ENCODE data around the gene CSNK2A3. TPM values are rescaled to one million over a fixed set of nuclear protein-coding genes. Genes with fewer than 3 reads are reported as not detected.

The CSNK2A3 gene
- total RNA-seq, 1 donor from 2014 or later = 1.1 TPM

- no peak overlapping the region for H3K27ac Mint-ChIP-seq
- peaks cover 2% of the 10 kb centered on the region for H3K36me3 Mint-ChIP-seq (ENCODE audit: low read depth)
- H3K9me3 Mint-ChIP-seq = peaks cover 7% of the 10 kb centered on the region
- intact Hi-C loops (cut with micrococcal nuclease) = no loop called here
- no peak for DNase-seq
- no peak overlapping the region for H3K4me3 Mint-ChIP-seq
- H3K4me1 Mint-ChIP-seq = peaks cover 5% of the 10 kb centered on the region
- no peaks in the 10 kb centered on the region for H3K27me3 Mint-ChIP-seq
Measured at GRCh38 chr11:11313426-11313825, 39.6 kb downstream of the CSNK2A3 start.

GRCh38 chr11:11312738-11313137 lies 40.3 kb downstream of the CSNK2A3 start:
- peaks cover 7% of the 10 kb centered on the region for H3K4me1 Mint-ChIP-seq
- no peak for DNase-seq
- no peak overlapping the region for H3K4me3 Mint-ChIP-seq
- H3K9me3 Mint-ChIP-seq = peaks cover 7% of the 10 kb centered on the region
- peaks cover 2% of the 10 kb centered on the region for H3K36me3 Mint-ChIP-seq (ENCODE audit: low read depth)
- no peak overlapping the region for H3K27ac Mint-ChIP-seq
- H3K27me3 Mint-ChIP-seq = no peaks in the 10 kb centered on the region
- intact Hi-C loops (cut with micrococcal nuclease) = no loop called here

GRCh38 chr11:11311169-11311568 lies 41.9 kb downstream of the CSNK2A3 start:
- intact Hi-C loops (cut with micrococcal nuclease) = no loop called here
- Mint-ChIP-seq H3K4me1 (peaks cover 7% of the 10 kb centered on the region), H3K27ac (no peak overlapping the region), H3K4me3 (no peak overlapping the region), H3K27me3 (no peaks in the 10 kb centered on the region), H3K36me3 (ENCODE audit: low read depth) (peaks cover 2% of the 10 kb centered on the region), H3K9me3 (peaks cover 7% of the 10 kb centered on the region)
- no peak for DNase-seq

- Mint-ChIP-seq H3K4me1 (peaks cover 7% of the 10 kb centered on the region), H3K9me3 (peaks cover 7% of the 10 kb centered on the region), H3K27me3 (no peaks in the 10 kb centered on the region)
Measured at GRCh38 chr11:11309906-11310305, 43.1 kb downstream of the CSNK2A3 start.

GRCh38 chr11:11308249-11308648 lies 44.8 kb downstream of the CSNK2A3 start:
- intact Hi-C loops (cut with micrococcal nuclease) = no loop called here
- Mint-ChIP-seq H3K4me3 (no peak overlapping the region), H3K9me3 (peaks cover 7% of the 10 kb centered on the region), H3K27me3 (no peaks in the 10 kb centered on the region), H3K4me1 (peaks cover 7% of the 10 kb centered on the region), H3K27ac (no peak overlapping the region), H3K36me3 (ENCODE audit: low read depth) (peaks cover 2% of the 10 kb centered on the region)
- DNase-seq = no peak

More at GRCh38 chr11:11309906-11310305, 43.1 kb downstream of the CSNK2A3 start:
- intact Hi-C loops (cut with micrococcal nuclease) = no loop called here
- peaks cover 2% of the 10 kb centered on the region for H3K36me3 Mint-ChIP-seq (ENCODE audit: low read depth)
- H3K4me3 Mint-ChIP-seq = no peak overlapping the region
- no peak overlapping the region for H3K27ac Mint-ChIP-seq
- DNase-seq = no peak

- H3K27me3 Mint-ChIP-seq = no peaks in the 10 kb centered on the region
- peaks cover 7% of the 10 kb centered on the region for H3K9me3 Mint-ChIP-seq
- no peak overlapping the region for H3K27ac Mint-ChIP-seq
- no peak overlapping the region for H3K4me3 Mint-ChIP-seq
- DNase-seq = no peak
- intact Hi-C loops (cut with micrococcal nuclease) = no loop called here
- peaks cover 2% of the 10 kb centered on the region for H3K36me3 Mint-ChIP-seq (ENCODE audit: low read depth)
- peaks cover 7% of the 10 kb centered on the region for H3K4me1 Mint-ChIP-seq
Measured at GRCh38 chr11:11306855-11307254, 46.2 kb downstream of the CSNK2A3 start.

- Mint-ChIP-seq H3K27me3 (no peaks in the 10 kb centered on the region), H3K27ac (no peak overlapping the region)
- DNase-seq = no peak
Measured at GRCh38 chr11:11304550-11304949, 48.5 kb downstream of the CSNK2A3 start.

GRCh38 chr11:11302565-11302964 lies 50.5 kb downstream of the CSNK2A3 start:
- Mint-ChIP-seq H3K4me1 (no peaks in the 10 kb centered on the region), H3K27ac (no peak overlapping the region), H3K4me3 (no peak overlapping the region), H3K9me3 (no peaks in the 10 kb centered on the region), H3K36me3 (ENCODE audit: low read depth) (no peaks in the 10 kb centered on the region), H3K27me3 (no peaks in the 10 kb centered on the region)
- intact Hi-C loops (cut with micrococcal nuclease) = no loop called here
- no peak for DNase-seq

More at GRCh38 chr11:11304550-11304949, 48.5 kb downstream of the CSNK2A3 start:
- no peaks in the 10 kb centered on the region for H3K9me3 Mint-ChIP-seq
- H3K4me3 Mint-ChIP-seq = no peak overlapping the region
- intact Hi-C loops (cut with micrococcal nuclease) = no loop called here
- peaks cover 2% of the 10 kb centered on the region for H3K4me1 Mint-ChIP-seq
- no peaks in the 10 kb centered on the region for H3K36me3 Mint-ChIP-seq (ENCODE audit: low read depth)
